IPS DF 6.9 (cell line): ENCODE data around the gene CACNA1C.

Source experiments
- DNase-seq: peaks from one replicate; pipeline ENCODE4 v3.0.0-alpha.2; 2013; ENCODE audit warnings: low read depth, low spot score
- H3K27ac ChIP-seq: one replicate; pipeline ENCODE4 v1.5.1; 2013; ENCODE audit warnings: low read length, control low read depth
- H3K27me3 ChIP-seq: 2 replicates; pipeline ENCODE4 v1.6.1; 2013; ENCODE audit warnings: mild to moderate bottlenecking, low read length; ENCODE audit not compliant: control insufficient read depth, insufficient read depth
- H3K36me3 ChIP-seq: 2 replicates; pipeline ENCODE4 v1.6.1; 2013; ENCODE audit warnings: low read length; ENCODE audit not compliant: control insufficient read depth, insufficient read depth
- H3K4me1 ChIP-seq: 2 replicates; pipeline ENCODE4 v1.6.1; 2013; ENCODE audit warnings: low read length; ENCODE audit not compliant: control insufficient read depth, insufficient read depth
- H3K4me3 ChIP-seq: 2 replicates; pipeline ENCODE4 v1.5.1; 2013; ENCODE audit warnings: mild to moderate bottlenecking, low read length
- H3K9me3 ChIP-seq: 2 replicates; pipeline ENCODE4 v1.6.1; 2013; ENCODE audit warnings: low read length, inconsistent platforms; ENCODE audit not compliant: control insufficient read depth, insufficient read depth
- WGBS: extraction: QIAGEN DNeasy Blood & Tissue Kit; methylation state at CpG from one replicate; pipeline ENCODE4 v1.1.7; 2013; ENCODE audit warnings: mixed read lengths, missing lambda C conversion rate; ENCODE audit not compliant: insufficient read length, insufficient coverage; 5-methylcytosine and 5-hydroxymethylcytosine counted together

Gene CACNA1C

GRCh38 chr12:2151391-2151790 lies 98.6 kb downstream of the CACNA1C start:
- Histone ChIP-seq H3K27ac (no peak overlapping the region), H3K4me3 (no peak overlapping the region), H3K9me3 (no peaks in the 10 kb centered on the region), H3K36me3 (no peaks in the 10 kb centered on the region), H3K4me1 (no peaks in the 10 kb centered on the region), H3K27me3 (no peaks in the 10 kb centered on the region)
- WGBS, result no CpG with 5 or more reads among the region's 5 CpGs
- no peak for DNase-seq

GRCh38 chr12:2152134-2152533 lies 99.3 kb downstream of the CACNA1C start:
- H3K4me1 ChIP-seq, result no peaks in the 10 kb centered on the region
- no peak overlapping the region for H3K4me3 ChIP-seq
- H3K27ac ChIP-seq, result no peak overlapping the region
- H3K9me3 ChIP-seq, result no peaks in the 10 kb centered on the region
- H3K27me3 ChIP-seq, result no peaks in the 10 kb centered on the region
- WGBS, result no CpG with 5 or more reads among the region's 5 CpGs
- no peak for DNase-seq
- no peaks in the 10 kb centered on the region for H3K36me3 ChIP-seq

- no peaks in the 10 kb centered on the region for H3K4me1 ChIP-seq
- no peaks in the 10 kb centered on the region for H3K27me3 ChIP-seq
- no CpG with 5 or more reads among the region's 9 CpGs for WGBS
- no peak for DNase-seq
- no peak overlapping the region for H3K4me3 ChIP-seq
- no peak overlapping the region for H3K27ac ChIP-seq
- H3K36me3 ChIP-seq, result no peaks in the 10 kb centered on the region
- H3K9me3 ChIP-seq, result no peaks in the 10 kb centered on the region
These were observed 101.3 kb downstream of the CACNA1C start for GRCh38 chr12:2154050-2154449.

- no CpG with 5 or more reads among the region's 6 CpGs for WGBS
- no peak for DNase-seq
- H3K36me3 ChIP-seq, result no peaks in the 10 kb centered on the region
- no peak overlapping the region for H3K27ac ChIP-seq
- no peaks in the 10 kb centered on the region for H3K9me3 ChIP-seq
- no peaks in the 10 kb centered on the region for H3K27me3 ChIP-seq
- no peak overlapping the region for H3K4me3 ChIP-seq
- H3K4me1 ChIP-seq, result no peaks in the 10 kb centered on the region
These were observed 101.7 kb downstream of the CACNA1C start for GRCh38 chr12:2154521-2154920.

- Histone ChIP-seq H3K4me1 (no peaks in the 10 kb centered on the region), H3K9me3 (no peaks in the 10 kb centered on the region), H3K4me3 (no peak overlapping the region), H3K27ac (no peak overlapping the region), H3K36me3 (no peaks in the 10 kb centered on the region), H3K27me3 (no peaks in the 10 kb centered on the region)
- WGBS, result no CpG with 5 or more reads among the region's 5 CpGs
- no peak for DNase-seq
These were observed 103.5 kb downstream of the CACNA1C start for GRCh38 chr12:2156333-2156732.

- WGBS, result no CpG with 5 or more reads among the region's 7 CpGs
- H3K27ac ChIP-seq, result no peak overlapping the region
- no peak overlapping the region for H3K4me3 ChIP-seq
- DNase-seq, result no peak
- H3K27me3 ChIP-seq, result no peaks in the 10 kb centered on the region
- H3K9me3 ChIP-seq, result no peaks in the 10 kb centered on the region
- no peaks in the 10 kb centered on the region for H3K36me3 ChIP-seq
- no peaks in the 10 kb centered on the region for H3K4me1 ChIP-seq
These were observed 107.3 kb downstream of the CACNA1C start for GRCh38 chr12:2160043-2160442.

- H3K36me3 ChIP-seq, result no peaks in the 10 kb centered on the region
- no peaks in the 10 kb centered on the region for H3K9me3 ChIP-seq
- no peak overlapping the region for H3K27ac ChIP-seq
- WGBS, result no CpG with 5 or more reads among the region's 10 CpGs
- H3K27me3 ChIP-seq, result no peaks in the 10 kb centered on the region
- no peak overlapping the region for H3K4me3 ChIP-seq
- no peaks in the 10 kb centered on the region for H3K4me1 ChIP-seq
- DNase-seq, result no peak
These were observed 108.7 kb downstream of the CACNA1C start for GRCh38 chr12:2161473-2161872.

GRCh38 chr12:2163177-2163941 lies 110.6 kb downstream of the CACNA1C start:
- no CpG with 5 or more reads among the region's 17 CpGs for WGBS
- Histone ChIP-seq H3K36me3 (no peaks in the 10 kb centered on the region), H3K9me3 (no peaks in the 10 kb centered on the region), H3K27me3 (no peaks in the 10 kb centered on the region), H3K4me1 (no peaks in the 10 kb centered on the region), H3K4me3 (no peak overlapping the region), H3K27ac (no peak overlapping the region)
- DNase-seq, result no peak

- no peak for DNase-seq
- H3K4me3 ChIP-seq, result no peak overlapping the region
- no peaks in the 10 kb centered on the region for H3K27me3 ChIP-seq
- H3K4me1 ChIP-seq, result no peaks in the 10 kb centered on the region
- no peaks in the 10 kb centered on the region for H3K36me3 ChIP-seq
- no peak overlapping the region for H3K27ac ChIP-seq
- no peaks in the 10 kb centered on the region for H3K9me3 ChIP-seq
These were observed 112.2 kb downstream of the CACNA1C start for GRCh38 chr12:2165021-2165420.

GRCh38 chr12:2165927-2166326 lies 113.1 kb downstream of the CACNA1C start:
- WGBS, result no CpG with 5 or more reads among the region's 3 CpGs
- DNase-seq, result no peak
- Histone ChIP-seq H3K4me1 (no peaks in the 10 kb centered on the region), H3K4me3 (no peak overlapping the region), H3K9me3 (no peaks in the 10 kb centered on the region), H3K27me3 (no peaks in the 10 kb centered on the region), H3K36me3 (no peaks in the 10 kb centered on the region), H3K27ac (no peak overlapping the region)

GRCh38 chr12:2166696-2167095 lies 113.9 kb downstream of the CACNA1C start:
- Histone ChIP-seq H3K27me3 (no peaks in the 10 kb centered on the region), H3K36me3 (no peaks in the 10 kb centered on the region), H3K4me1 (no peaks in the 10 kb centered on the region), H3K27ac (no peak overlapping the region), H3K4me3 (no peak overlapping the region), H3K9me3 (no peaks in the 10 kb centered on the region)
- no peak for DNase-seq
- WGBS, result no CpG with 5 or more reads among the region's 5 CpGs
